ENCODE measurements around the gene ARID1B. TPM values are rescaled to one million over a fixed set of nuclear protein-coding genes. Genes with fewer than 3 reads are reported as not detected.

ARID1B gene
- total RNA-seq, 2 donors from 2014 or later = 69.0 to 85.4 TPM

- no peak for DNase-seq
- ATAC-seq = no peak
- intact Hi-C loops (cut with DNase I, micrococcal nuclease) = no loop called here
Observed at GRCh38 chr6:156884306-156884705, 107.1 kb downstream of the ARID1B start.

- no peak for ATAC-seq
- DNase-seq = no peak
- intact Hi-C loops (cut with DNase I, micrococcal nuclease) = no loop called here
Observed at GRCh38 chr6:156885562-156885961, 108.4 kb downstream of the ARID1B start.

- intact Hi-C loops (cut with DNase I, micrococcal nuclease) = no loop called here
- DNase-seq (peak in 1 of 2 donors; percentile 36), ATAC-seq (peak; percentile 34)
Observed at GRCh38 chr6:156886409-156886808, 109.2 kb downstream of the ARID1B start.

GRCh38 chr6:156887623-156888269 is 110.6 kb downstream of the ARID1B start:
- no peak for ATAC-seq
- intact Hi-C loops (cut with DNase I, micrococcal nuclease) = no loop called here
- no peak for DNase-seq

GRCh38 chr6:156889469-156889868 is 112.3 kb downstream of the ARID1B start:
- intact Hi-C loops (cut with DNase I, micrococcal nuclease) = no loop called here
- ATAC-seq (no peak), DNase-seq (no peak)

- ATAC-seq = no peak
- intact Hi-C loops (cut with DNase I, micrococcal nuclease) = no loop called here
- DNase-seq = no peak
Observed at GRCh38 chr6:156889986-156890385, 112.8 kb downstream of the ARID1B start.

- ATAC-seq (no peak), DNase-seq (no peak)
- intact Hi-C loops (cut with DNase I, micrococcal nuclease) = no loop called here
Observed at GRCh38 chr6:156890627-156891314, 113.6 kb downstream of the ARID1B start.

- ATAC-seq (no peak), DNase-seq (no peak)
- intact Hi-C loops (cut with DNase I, micrococcal nuclease) = no loop called here
Observed at GRCh38 chr6:156897907-156898531, 120.8 kb downstream of the ARID1B start.

GRCh38 chr6:156899071-156899470 is 121.9 kb downstream of the ARID1B start:
- intact Hi-C loops (cut with DNase I, micrococcal nuclease) = no loop called here
- ATAC-seq (no peak), DNase-seq (no peak)

GRCh38 chr6:156899532-156900135 is 122.5 kb downstream of the ARID1B start:
- intact Hi-C loops (cut with DNase I, micrococcal nuclease) = no loop called here
- ATAC-seq = no peak
- DNase-seq = no peak

GRCh38 chr6:156900292-156900691 is 123.1 kb downstream of the ARID1B start:
- intact Hi-C loops (cut with DNase I, micrococcal nuclease) = no loop called here
- DNase-seq = no peak
- no peak for ATAC-seq

GRCh38 chr6:156901309-156902019 is 124.3 kb downstream of the ARID1B start:
- ATAC-seq (no peak), DNase-seq (no peak)
- intact Hi-C loops (cut with DNase I, micrococcal nuclease) = no loop called here

- ATAC-seq (no peak), DNase-seq (no peak)
- intact Hi-C loops (cut with DNase I, micrococcal nuclease) = no loop called here
Observed at GRCh38 chr6:156902782-156903181, 125.6 kb downstream of the ARID1B start.

- intact Hi-C loops (cut with DNase I, micrococcal nuclease) = no loop called here
- DNase-seq (no peak), ATAC-seq (peak; percentile 11)
Observed at GRCh38 chr6:156904176-156904967, 127.2 kb downstream of the ARID1B start.

- no peak for DNase-seq
- peak; percentile 53 for ATAC-seq
- intact Hi-C loops (cut with DNase I, micrococcal nuclease) = no loop called here
Observed at GRCh38 chr6:156905801-156906200, 128.6 kb downstream of the ARID1B start.

- ATAC-seq (no peak), DNase-seq (no peak)
- intact Hi-C loops (cut with DNase I, micrococcal nuclease) = no loop called here
Observed at GRCh38 chr6:156906451-156906850, 129.3 kb downstream of the ARID1B start.

- no peak for DNase-seq
Observed at GRCh38 chr6:156909212-156910010, 132.2 kb downstream of the ARID1B start.

GRCh38 chr6:156910011-156910334 is 132.8 kb downstream of the ARID1B start:
- DNase-seq = no peak
- intact Hi-C loops (cut with DNase I, micrococcal nuclease) = no loop called here
- ATAC-seq = no peak

More at GRCh38 chr6:156909212-156910010, 132.2 kb downstream of the ARID1B start:
- ATAC-seq = no peak
- intact Hi-C loops (cut with DNase I, micrococcal nuclease) = no loop called here
